ENCODE data around the gene ARAF.

DNA sequence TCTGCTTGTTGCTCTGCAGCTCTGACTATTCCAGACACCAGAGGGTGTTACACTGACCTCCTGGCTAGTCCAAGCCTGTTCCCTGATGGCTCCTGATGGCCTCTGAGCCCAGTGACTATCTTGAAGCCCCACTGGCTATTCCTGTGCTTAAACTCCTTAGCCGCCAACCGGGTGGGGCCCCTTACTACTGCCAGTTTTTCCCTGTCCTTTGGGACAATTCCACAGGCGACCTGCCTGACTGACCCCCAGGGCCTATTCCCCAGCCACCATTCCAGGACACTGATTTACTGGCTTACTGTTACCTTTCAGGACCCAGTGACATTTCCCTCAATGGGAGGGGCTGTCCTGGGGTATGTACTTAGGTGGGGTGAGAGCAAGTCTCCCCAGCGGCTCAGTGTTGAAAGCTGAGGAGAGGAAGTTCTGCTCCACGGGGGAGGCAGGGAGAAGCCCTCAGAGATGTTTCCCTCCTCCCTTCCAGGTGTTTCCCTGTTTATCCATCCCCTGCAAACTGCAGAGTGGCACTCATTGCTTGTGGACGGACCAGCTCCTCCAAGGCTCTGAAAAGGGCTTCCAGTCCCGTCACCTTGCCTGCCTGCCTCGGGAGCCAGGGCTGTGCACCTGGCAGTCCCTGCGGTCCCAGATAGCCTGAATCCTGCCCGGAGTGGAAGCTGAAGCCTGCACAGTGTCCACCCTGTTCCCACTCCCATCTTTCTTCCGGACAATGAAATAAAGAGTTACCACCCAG lies 25.2 kb downstream of the ARAF start:
- TF ChIP-seq POLR2A (IDR thresholded peaks at IDR 0.05; ENCODE audit: low read length) (no peak), SMC3 (IDR thresholded peaks at IDR 0.05) (no peak), RFX5 (IDR thresholded peaks at IDR 0.05) (no peak), EP300 (IDR thresholded peaks at IDR 0.05) (no peak), E2F6 (IDR thresholded peaks at IDR 0.05; ENCODE audit: borderline replicate concordance, low read depth) (no peak)
- TF ChIP-seq, protein P1, sequence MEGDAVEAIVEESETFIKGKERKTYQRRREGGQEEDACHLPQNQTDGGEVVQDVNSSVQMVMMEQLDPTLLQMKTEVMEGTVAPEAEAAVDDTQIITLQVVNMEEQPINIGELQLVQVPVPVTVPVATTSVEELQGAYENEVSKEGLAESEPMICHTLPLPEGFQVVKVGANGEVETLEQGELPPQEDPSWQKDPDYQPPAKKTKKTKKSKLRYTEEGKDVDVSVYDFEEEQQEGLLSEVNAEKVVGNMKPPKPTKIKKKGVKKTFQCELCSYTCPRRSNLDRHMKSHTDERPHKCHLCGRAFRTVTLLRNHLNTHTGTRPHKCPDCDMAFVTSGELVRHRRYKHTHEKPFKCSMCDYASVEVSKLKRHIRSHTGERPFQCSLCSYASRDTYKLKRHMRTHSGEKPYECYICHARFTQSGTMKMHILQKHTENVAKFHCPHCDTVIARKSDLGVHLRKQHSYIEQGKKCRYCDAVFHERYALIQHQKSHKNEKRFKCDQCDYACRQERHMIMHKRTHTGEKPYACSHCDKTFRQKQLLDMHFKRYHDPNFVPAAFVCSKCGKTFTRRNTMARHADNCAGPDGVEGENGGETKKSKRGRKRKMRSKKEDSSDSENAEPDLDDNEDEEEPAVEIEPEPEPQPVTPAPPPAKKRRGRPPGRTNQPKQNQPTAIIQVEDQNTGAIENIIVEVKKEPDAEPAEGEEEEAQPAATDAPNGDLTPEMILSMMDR (IDR thresholded peaks at IDR 0.05) = no peak
- TF ChIP-seq, protein P2, sequence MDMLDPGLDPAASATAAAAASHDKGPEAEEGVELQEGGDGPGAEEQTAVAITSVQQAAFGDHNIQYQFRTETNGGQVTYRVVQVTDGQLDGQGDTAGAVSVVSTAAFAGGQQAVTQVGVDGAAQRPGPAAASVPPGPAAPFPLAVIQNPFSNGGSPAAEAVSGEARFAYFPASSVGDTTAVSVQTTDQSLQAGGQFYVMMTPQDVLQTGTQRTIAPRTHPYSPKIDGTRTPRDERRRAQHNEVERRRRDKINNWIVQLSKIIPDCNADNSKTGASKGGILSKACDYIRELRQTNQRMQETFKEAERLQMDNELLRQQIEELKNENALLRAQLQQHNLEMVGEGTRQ (IDR thresholded peaks at IDR 0.05) = no peak

Data from A549 (cell line).